ENCODE results near the gene SMCO3.
"Not testable (repeated sequence)": the region's sequence is repeated elsewhere in the genome, so short reads cannot be mapped to it uniquely, and the experiment has no call there.

The SMCO3 gene

DNA sequence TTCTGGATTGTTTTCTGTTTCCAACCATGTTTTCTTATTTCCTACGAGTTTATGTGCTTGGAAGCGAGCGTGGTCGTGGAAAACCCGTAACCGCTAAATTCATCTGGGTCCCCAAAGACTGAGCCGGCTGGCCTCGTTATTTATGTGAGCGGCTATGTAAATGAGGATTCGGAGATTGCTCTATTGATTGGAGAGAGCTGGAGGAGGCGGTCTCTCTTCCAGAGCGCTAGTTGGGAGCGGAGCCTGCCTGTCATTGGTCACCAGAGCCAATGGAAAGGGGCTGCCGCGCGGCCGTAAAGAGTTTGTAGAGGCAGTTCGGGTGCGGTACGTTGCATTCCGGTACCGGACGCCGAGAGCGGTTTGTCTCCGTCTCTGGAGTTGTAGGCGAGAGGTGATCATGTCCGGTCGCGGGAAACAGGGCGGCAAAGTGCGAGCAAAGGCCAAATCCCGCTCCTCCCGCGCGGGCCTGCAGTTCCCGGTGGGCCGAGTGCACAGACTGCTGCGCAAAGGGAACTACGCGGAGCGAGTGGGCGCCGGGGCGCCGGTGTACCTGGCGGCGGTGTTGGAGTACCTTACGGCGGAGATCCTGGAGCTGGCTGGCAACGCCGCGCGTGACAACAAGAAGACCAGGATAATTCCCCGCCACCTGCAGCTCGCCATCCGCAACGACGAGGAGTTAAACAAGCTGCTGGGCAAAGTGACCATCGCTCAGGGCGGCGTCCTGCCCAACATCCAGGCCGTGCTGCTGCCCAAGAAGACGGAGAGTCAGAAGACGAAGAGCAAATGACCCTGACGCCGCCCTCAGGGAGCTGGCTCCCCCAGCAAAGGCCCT lies 39.7 kb downstream of the SMCO3 start:
- DNase-seq, result peak; percentile 89

DNA sequence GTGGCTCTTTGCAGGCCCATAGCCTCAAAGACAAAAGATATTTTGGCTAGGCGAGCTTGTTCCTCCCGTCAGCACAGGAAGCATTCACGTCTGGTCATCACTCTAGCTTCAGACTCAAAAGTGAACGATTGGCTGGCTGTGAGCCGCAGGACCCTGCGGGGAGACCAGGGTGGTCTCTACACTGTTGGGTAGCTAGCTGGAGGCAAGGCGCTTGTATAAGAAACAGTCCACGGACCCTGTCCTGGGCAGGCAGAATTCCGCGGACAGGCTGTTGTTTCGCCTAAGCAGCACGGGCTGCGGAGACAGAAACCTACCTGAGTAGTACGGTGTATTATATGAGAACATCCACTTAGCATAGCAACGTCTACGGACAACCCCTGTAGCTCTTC lies 40.3 kb downstream of the SMCO3 start:
- DNase-seq, result no peak

DNA sequence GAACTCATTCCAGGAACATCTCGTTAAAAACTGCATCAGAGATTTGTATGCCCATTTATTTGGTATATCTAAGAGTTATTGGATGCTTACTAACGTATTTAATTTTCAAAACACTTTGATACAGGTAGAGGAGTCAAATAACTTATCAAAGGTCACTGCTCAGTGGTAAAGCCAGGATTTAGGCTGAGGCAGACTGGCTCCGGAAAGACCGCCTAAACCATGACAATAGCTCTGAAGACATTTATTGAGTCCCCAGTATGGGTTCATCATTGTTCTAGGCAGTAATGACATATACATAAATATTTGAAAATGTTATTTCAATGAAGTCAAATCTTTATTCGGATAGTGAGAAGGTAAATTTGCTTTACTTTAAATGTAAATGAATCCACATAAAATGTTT lies 41.0 kb downstream of the SMCO3 start:
- DNase-seq, result no peak

DNA sequence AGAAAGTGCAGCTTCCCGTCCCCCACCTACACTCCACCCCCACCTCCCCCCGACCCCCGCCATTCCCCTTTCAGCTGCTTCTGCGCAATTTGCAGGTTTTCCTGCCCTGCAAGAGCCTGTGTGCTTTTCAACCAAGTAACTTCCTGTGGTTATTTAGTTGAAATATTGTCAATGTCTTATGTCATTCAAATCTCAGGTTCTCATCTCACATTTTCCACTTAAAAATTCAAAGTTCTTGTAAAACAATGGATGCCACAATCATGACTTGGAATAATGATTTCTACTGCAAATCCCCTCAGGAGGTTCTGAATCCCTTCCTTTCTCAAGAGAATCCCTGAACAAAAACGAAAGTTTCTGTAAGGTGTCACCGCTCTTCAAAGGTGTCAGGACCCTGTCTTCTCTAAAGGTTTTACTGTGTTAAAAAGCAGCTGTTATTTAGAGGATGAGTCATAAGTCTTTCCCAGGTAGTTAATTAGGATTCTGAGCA lies 42.3 kb downstream of the SMCO3 start:
- DNase-seq, result peak; percentile 76

DNA sequence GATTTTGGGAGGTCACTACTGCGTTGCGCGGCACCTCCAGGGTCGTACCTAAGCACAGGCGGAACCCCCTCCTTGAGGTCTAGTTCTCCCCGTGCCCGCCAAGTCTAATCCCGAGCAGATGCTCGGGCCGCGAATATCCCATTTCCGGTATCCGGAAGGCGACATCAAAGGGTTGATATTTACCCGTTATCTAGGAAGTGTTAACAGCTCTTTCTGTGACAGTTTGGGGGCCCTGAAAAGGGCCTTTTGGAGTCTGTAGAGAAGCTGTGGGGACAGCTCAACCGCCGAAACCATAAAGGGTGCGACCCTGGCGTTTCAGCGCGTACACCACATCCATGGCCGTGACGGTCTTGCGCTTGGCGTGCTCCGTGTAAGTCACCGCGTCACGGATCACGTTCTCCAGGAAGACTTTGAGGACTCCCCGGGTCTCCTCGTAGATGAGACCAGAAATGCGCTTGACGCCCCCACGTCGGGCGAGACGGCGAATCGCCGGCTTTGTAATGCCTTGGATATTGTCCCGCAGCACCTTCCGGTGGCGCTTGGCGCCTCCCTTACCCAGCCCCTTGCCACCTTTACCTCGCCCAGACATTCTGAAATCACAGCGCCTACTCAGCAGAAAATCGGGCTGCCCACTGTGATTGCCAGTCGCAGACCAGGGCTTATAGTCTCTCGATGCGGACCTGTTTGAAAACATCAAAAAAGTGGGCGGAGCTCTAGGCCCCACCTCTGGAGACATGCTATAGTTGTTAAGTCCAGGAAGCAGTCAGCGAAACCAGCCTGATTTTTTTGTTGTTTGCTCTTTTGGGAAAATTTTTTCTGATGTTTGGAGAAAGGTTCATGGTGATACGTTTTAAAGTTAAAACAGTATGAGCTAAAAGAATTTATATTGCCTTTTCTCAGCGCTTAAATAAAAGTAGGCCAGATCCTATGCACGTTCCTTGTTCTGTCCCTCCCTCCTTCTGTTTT lies 43.2 kb downstream of the SMCO3 start:
- DNase-seq, result peak; percentile 94

DNA sequence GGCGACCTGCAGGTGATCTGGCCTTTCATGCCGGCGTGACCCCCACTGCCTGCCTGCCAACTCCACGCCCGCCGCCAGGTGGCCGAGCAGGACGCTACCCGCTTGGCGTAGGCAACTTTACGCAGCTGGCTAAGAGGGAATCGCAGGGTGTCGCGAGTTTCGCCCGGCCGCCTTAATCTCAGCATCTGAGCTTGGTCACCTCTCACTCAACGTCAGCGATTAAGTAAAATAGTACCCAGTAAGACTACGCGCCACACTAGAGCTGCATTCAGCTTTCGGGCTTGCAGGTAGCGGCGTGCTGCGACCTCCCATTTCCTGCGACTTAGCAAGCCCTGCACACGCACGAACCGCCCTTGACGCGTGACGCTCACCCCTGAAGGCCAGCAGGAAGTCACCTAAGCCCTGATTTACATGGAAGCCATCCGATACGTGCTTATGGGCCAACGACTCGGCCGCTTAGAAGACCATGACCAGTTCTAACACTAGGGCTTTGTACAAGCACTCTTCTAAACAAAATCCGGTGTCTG lies 44.0 kb downstream of the SMCO3 start:
- peak; percentile 84 for DNase-seq

DNA sequence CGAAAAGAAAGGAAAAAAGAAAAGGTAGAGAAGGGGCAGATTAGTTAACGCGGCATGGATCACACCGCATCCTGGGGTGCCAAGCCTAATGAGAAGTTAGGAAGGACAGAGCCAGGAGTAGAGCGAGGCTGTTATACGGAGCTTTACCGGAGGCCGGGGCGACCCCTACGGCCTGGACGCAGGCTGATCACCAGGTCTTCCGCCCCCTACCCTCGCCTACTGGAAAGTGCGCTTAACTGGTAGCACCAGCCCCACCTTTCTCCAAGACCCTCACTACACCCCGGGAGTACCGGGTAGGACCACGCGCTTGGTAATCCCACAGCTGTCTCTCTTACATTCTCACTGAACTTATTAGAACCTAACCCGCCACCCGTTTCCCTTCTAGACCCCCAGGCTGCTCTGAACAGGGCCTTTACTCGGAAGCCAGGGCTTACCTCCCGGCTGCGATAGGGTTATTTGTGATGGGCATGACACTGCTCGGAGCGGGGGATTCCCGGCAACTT lies 44.5 kb downstream of the SMCO3 start:
- peak; percentile 45 for DNase-seq

DNA sequence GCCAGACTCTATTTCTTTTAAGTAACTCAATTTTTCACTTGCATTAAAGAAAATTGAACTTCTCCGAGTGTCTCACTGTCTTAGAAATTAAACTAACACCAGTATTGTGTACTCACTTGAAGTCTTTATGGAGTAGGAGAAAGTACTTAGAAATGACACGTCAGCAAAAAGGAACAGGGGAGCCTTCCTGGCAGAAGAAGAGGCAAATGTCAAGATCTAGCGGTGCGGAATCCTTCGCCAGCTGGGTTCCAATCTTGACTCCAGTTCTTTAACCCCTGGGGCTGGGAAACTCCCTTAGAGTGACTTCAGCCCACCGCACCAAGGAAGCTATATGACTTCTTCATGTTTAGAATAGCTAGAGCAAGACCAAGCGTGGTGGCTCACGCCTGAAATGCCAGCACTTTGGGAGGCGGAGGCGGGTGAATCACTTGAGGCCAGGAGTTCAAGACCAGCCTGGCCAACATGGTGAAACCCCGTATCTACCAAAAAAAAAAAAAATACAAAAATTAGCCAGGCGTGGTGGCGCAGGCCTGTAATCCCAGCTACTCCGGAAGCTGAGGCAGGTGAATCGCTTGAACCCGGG lies 45.1 kb downstream of the SMCO3 start:
- DNase-seq, result peak; percentile 16

DNA sequence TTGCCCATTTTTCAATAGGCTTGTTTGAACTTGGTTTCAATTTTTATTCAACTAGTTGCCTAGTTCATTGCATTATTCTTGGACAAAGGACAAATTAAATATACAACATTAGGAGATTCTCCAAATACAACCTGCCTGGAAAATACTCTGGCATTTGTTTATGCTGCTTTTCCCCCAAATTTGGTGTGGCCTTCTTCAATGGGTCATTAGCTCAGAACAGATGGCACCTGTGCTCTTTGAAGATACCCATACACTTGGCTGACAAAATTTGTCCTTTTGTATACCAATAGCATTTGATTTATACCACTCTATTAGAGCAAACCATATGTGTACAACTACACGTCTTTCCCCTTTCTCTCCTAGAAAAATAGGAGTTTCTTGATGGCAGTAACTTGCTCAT lies 46.4 kb downstream of the SMCO3 start:
- no peak for DNase-seq

DNA sequence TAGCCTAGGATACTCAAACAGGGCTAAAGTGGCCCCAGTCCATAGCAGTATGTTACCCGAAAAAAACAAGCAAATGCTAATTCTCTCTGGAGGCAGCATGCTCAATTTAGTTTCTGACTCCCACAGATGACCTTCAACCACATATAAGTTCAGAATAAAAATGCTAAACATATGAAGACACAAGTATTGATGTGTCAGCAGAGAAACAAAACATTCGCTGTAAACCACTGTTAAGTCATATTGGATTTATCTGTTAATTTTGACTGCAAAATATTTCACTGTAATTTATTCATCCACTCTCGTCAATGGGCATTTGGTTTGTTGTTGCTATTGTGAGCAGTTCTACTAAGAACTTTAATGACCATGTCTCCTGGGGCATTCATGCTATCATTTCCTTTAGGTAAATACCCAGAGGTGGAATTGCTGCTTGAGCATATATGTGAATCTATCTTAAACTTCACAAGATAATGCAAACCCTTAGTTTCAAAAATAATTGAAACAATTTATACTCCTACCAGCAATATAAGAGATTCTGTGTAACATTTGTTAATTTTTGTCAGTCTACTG lies 47.2 kb downstream of the SMCO3 start:
- DNase-seq, result no peak

DNA sequence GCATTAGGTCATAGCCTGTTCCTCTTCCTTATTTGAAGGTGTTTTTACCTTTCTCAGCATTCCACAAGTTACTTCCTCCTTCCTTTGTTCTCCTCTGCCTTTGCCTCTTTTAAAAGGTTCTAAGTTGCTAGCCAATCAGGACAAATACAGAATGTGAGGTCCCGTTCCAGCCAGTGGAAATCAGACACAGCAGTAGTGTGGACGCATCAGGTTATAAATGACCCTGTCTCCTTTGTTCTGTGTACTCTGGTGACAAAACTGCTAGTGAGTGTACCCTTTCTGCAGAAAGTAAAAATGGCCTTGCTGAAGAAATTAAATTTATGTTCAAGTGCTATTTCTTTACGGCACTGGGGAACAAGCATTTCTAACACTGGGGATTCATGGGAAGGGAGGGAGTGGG lies 48.0 kb downstream of the SMCO3 start:
- DNase-seq, result not testable (repeated sequence)

DNA sequence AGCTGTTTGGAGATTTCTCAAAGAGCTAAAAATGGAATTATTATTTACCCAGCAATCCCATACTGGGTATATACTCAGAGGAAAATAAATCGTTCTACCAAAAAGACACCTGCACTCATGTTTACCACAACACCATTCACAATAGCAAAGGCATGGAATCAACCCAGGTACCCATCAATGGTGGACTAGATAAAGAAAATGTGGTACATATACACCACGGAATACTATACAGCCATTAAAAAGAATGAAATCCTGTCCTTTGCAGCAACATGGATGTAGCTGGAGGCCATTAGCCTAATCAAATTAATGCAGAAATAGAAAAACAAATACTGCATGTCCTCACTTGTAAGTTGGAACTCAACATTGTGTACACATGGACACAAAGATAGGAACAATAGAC lies 48.6 kb downstream of the SMCO3 start:
- DNase-seq, result no peak

DNA sequence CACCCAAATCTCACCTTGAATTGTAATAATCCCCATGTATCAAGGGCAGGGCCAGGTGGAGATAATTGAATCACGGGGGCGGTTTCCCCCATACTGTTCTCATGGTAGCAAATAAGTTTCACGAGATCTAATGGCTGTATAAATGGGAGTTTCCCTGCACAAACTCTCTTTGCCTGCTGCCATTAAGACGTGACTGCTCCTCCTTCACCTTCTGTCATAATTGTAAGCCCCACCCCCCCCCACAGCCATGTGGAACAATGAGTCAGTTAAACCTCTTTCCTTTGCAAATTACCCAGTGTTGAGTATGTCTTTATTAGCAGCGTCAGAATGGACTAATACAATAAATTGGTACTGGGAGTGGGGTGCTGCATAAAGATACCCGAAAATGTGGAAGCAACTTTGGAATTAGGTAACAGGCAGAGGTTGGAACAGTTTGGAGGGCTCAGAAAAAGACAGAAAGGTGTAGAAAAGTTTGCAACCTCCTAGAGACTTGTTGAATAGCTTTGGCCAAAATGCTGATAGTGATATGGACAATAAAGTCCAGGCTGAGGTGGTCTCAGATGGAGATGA lies 54.2 kb downstream of the SMCO3 start:
- not testable (repeated sequence) for DNase-seq

DNA sequence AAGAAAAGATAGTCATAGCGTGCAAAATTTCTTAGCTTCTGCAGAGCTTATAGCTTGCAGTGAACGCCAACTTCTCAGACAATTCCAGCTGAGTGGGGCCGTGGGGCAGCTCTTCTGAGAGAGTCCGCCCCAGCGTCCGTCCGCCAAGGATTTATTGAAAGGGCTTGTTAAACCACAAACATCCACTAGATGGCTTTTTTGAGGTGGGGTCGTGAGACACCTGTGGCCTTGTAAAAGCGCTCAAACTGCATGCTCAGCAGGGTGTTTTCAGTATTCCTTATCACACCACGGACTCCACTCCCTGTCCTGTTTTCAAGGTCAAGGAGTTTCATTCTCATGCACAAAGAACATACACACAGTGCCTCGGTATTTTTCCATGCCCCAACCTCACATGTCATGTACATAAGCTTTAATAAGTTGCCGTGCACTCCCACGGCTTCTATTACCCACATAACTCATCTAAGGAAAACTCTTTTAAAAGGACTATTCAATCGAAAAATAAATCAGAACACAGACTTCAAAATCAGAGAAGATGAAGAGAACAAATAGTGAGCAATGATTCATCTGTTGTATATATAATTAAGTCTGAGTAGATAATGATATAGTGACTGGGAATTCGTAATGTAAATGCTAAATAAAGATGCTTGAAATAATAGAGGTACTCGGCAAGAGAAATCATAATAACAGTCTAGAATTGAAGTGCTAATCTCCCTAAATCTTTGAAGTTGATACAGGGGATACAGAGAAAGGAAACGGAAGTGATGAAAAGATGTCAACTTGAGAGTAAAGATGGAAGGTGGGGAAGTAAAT lies 57.4 kb downstream of the SMCO3 start:
- peak; percentile 13 for DNase-seq

All from CD4-positive, alpha-beta T cell treated with Interleukin-17A for 4 hours (primary cell).